Gastrocnemius medialis (tissue), 4 donors: ENCODE data around the gene PI4KA.

ENCODE experiments used
- CTCF ChIP-seq, 5 experiments: fragments of 450-650 bp in 3 of 5; fragments of 200-600 bp in 2 of 5; sonication (generic) in 2 of 5; IDR thresholded peaks in 4 of 5; conservative IDR thresholded peaks in 1 of 5; 1 replicate in 4 of 5; 2 replicates in 1 of 5; pipeline ENCODE4 v1.5.1; 2016 to 2019; ENCODE audit warnings: antibody characterized with exemption in 5 of 5, mild to moderate bottlenecking in 3 of 5, moderate library complexity in 3 of 5
- POLR2A ChIP-seq, 2 donors: fragments of 450-650 bp; IDR thresholded peaks; one replicate each; pipeline ENCODE4 v1.6.1; 2017; ENCODE audit warnings: antibody characterized with exemption in 2 of 2, mild to moderate bottlenecking in 2 of 2, moderate library complexity in 2 of 2

- no peak for TF ChIP-seq CTCF (IDR thresholded peaks at IDR 0.05 in 4 of 5, conservative IDR thresholded peaks at IDR 0.05 in 1 of 5)
- TF ChIP-seq POLR2A (IDR thresholded peaks at IDR 0.05) = no peak
Observed at GRCh38 chr22:20752104-20752741, 106.4 kb downstream of the PI4KA start.
